ENCODE measurements around the gene IRF5.

DNA sequence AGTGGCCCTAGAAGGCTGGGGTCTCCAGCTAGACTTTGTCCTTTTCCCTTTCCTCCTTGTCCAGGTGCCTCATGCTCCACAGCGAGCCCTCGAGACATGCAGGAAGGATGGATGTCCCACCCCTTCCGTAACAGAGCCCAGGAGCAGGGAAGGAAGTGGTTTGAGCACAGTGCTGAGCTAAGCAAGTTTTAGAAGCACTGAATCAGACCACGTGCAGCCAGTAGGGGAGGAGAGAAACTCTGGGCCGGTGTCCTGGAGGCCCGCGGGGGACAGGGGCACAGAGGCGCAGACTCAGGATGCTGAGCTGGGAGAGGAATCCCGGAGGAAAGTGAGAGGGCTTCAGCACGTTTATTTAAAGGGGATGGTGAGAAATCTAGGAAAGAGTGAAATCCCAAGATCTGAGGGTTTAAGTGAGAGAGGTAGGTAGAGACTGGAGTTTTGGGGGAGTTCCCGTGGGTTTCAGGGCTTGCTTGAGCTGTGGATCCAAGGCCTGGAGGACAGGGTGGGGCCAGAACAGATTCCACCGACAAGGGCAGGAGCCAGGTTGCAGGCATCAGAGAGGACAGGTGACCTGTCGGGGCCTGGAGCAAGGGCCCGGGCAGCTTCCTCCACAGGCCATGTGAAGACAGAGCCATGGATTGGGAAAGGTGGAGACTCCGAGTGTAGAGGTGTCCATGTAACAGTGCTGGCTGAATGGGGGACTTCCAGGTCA lies 4.4 kb upstream of the IRF5 start:
- no peak for TF ChIP-seq POLR2AphosphoS5 (IDR thresholded peaks at IDR 0.05)
- TF ChIP-seq, protein P1, sequence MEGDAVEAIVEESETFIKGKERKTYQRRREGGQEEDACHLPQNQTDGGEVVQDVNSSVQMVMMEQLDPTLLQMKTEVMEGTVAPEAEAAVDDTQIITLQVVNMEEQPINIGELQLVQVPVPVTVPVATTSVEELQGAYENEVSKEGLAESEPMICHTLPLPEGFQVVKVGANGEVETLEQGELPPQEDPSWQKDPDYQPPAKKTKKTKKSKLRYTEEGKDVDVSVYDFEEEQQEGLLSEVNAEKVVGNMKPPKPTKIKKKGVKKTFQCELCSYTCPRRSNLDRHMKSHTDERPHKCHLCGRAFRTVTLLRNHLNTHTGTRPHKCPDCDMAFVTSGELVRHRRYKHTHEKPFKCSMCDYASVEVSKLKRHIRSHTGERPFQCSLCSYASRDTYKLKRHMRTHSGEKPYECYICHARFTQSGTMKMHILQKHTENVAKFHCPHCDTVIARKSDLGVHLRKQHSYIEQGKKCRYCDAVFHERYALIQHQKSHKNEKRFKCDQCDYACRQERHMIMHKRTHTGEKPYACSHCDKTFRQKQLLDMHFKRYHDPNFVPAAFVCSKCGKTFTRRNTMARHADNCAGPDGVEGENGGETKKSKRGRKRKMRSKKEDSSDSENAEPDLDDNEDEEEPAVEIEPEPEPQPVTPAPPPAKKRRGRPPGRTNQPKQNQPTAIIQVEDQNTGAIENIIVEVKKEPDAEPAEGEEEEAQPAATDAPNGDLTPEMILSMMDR (IDR thresholded peaks at IDR 0.05) = no peak

Data from suprapubic skin (tissue), 3 donors.